ENCODE results near the gene RAB43. TPM values are rescaled to one million over a fixed set of nuclear protein-coding genes. Genes with fewer than 3 reads are reported as not detected.
A peak's percentile ranks its signal among the peaks of the same experiment; 100 is the strongest.
"Not testable (repeated sequence)": the region's sequence is repeated elsewhere in the genome, so short reads cannot be mapped to it uniquely, and the experiment has no call there.

The RAB43 gene
- total RNA-seq, 1 donor from 2014 or later: 5.1 TPM

GRCh38 chr3:129067719-129068118, 53.9 kb downstream of the RAB43 start:
- ATAC-seq (ENCODE audit: poor library complexity); intact Hi-C loops (cut with DNase I); DNase-seq: not testable (repeated sequence)

- no peak for DNase-seq
- intact Hi-C loops (cut with DNase I): no loop called here
- no peak for ATAC-seq (ENCODE audit: poor library complexity)
These were observed 55.9 kb downstream of the RAB43 start for GRCh38 chr3:129065720-129066073.

DNA sequence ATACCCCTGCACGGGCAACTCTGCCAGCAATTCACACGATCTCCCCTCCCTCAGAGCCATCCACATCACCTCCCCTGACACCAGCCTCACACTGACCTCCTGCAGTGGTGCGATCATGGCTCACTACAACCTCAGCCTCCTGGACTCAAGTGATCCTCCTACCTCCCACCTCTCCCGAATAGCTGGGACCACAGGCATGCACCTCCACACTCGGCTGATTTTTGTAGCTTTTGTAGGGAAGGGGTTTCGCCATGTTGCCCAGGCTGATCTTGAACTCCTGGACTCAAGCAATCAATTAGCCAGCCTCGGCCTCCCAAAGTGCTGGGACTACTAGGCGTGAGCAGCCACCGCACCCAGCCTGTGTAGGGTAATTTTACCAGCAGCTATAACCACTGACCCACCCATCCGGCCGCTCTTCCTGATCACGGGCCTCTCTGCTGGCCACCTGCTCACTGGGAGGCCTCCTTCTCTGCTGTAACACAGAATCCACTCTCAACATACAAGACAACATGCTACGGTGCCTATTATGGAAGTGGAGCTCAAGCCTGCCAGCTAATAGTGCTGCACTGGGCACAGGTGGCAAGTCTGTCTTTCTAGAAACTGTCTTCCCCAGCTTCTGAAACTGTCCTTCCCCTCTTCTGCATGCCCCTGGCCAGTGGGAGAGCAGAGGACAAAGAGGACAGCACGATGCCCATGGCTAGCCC, 56.4 kb downstream of the RAB43 start:
- ATAC-seq (ENCODE audit: poor library complexity) (no peak), DNase-seq (no peak)
- intact Hi-C loops (cut with DNase I): no loop called here

DNA sequence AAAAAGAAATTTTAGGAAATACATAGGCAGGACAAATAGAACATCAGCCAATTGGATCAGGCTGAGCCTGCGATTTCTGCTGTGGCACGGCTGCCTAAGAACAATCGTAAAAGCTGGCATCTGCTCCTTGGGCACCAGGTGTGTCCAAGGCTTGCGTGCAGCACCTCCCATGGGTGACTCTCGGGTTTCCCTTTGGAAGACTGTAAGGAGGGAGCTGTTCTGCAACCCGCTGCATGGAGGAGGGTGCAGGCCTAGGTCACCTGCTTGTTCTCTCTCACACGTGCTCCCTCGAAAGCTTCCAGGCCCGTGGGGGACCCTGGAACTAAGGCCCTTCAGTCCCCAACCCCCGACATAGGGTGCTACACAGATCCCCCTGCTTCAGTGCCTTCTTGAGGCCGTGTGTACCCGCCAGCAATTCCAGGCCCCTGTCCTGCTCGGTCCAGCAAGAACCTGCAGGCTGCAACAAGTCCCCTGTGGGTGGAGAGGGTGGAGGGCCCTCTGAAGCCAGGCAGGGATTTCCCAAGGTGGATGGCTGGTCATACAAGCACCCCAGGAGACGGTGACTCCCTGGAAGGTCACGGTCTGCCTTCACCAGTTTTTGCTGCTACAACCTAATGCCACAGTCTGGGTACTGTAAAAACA, 57.6 kb downstream of the RAB43 start:
- DNase-seq: no peak
- no peak for ATAC-seq (ENCODE audit: poor library complexity)
- intact Hi-C loops (cut with DNase I): no loop called here

- no peak for DNase-seq
- intact Hi-C loops (cut with DNase I): no loop called here
- no peak for ATAC-seq (ENCODE audit: poor library complexity)
These were observed 58.4 kb downstream of the RAB43 start for GRCh38 chr3:129063091-129063640.

GRCh38 chr3:129061888-129062834, 59.4 kb downstream of the RAB43 start:
- intact Hi-C loops (cut with DNase I): no loop called here
- ATAC-seq (ENCODE audit: poor library complexity) (no peak), DNase-seq (no peak)

- intact Hi-C loops (cut with DNase I): no loop called here
- DNase-seq (no peak), ATAC-seq (ENCODE audit: poor library complexity) (no peak)
These were observed 60.3 kb downstream of the RAB43 start for GRCh38 chr3:129061023-129061887.

DNA sequence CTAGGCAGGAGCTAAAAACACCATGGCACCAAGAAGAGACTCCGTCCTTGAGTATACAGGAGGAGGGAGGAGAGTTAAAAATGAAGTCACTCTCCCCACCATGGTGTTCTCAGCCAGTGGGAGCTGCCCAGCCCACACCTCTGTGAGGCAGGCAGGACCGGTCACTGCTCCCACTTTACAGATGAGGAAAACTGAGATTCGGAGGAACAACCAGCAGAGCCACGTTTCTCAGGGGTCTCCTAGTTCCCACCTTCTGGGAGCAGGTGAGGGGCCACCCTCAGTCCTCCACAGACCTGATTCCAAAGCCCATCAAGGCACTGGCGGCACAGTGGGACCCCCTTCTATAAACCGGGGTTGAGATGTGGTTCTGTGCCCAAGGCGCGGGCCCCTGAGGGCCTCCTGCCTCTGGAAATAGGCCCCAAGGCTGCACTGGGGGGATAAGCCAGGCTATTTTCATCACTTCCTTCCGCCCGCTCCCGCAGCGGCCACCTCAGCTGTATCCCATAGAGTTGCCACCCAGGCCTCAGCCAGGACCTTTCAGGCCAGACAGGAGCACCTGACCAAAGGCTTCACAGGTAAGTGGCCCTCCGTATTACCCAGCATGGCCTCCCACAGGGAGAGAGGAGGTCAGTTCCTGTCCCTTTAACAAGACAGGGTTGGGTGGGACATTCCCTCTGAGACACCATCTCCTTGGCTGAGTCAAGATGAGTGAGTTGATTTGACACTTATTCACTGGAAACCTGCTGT, 61.2 kb downstream of the RAB43 start, which contains the start of gene GP9:
Gene GP9 (plus strand): TSS at position 504 of the 747 bp plus-strand sequence. CDS start 961 bp downstream, outside the sequence.
- ATAC-seq (ENCODE audit: poor library complexity) (no peak), DNase-seq (no peak)
- intact Hi-C loops (cut with DNase I): no loop called here

DNA sequence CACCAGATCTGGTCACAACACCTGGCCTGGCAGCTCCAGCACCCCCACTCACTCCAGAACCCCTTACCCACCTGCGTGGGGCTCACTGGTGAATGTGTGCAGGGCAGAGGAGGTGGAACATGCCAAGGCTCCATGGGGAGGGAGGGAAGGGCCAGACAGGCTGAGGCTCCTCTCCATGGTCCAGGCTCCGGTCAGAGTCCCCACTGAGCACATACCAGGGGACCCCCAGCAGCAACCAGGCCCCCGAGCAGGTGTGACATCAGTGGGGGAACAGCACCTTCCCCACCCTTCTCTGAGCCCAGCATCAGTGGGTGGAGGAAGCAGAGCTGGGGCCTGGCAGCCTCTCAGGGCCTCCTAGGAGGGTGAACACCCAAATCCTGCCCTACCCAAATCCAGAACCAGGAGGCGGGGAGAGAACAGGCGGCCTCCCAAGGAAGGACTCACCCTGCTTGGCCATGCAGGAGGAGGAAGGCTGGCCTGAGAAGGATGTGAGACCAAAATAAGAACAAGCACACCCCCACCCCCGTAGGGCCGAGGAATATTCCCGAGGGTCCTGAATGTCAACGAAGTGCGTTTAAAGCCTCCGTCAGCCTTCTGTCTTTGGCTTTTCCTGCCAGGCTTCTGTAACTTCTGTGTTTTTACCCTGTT, 62.2 kb downstream of the RAB43 start:
- intact Hi-C loops (cut with DNase I): no loop called here

GRCh38 chr3:129058441-129059200, 63.0 kb downstream of the RAB43 start:
- ATAC-seq (ENCODE audit: poor library complexity) (peak; percentile 20), DNase-seq (no peak)
- intact Hi-C loops (cut with DNase I): no loop called here

More for the DNA sequence above, 62.2 kb downstream of the RAB43 start:
- no peak for DNase-seq
- ATAC-seq (ENCODE audit: poor library complexity): no peak

GRCh38 chr3:129057249-129057648, 64.4 kb downstream of the RAB43 start:
- DNase-seq (no peak), ATAC-seq (ENCODE audit: poor library complexity) (no peak)
- intact Hi-C loops (cut with DNase I): no loop called here

DNA sequence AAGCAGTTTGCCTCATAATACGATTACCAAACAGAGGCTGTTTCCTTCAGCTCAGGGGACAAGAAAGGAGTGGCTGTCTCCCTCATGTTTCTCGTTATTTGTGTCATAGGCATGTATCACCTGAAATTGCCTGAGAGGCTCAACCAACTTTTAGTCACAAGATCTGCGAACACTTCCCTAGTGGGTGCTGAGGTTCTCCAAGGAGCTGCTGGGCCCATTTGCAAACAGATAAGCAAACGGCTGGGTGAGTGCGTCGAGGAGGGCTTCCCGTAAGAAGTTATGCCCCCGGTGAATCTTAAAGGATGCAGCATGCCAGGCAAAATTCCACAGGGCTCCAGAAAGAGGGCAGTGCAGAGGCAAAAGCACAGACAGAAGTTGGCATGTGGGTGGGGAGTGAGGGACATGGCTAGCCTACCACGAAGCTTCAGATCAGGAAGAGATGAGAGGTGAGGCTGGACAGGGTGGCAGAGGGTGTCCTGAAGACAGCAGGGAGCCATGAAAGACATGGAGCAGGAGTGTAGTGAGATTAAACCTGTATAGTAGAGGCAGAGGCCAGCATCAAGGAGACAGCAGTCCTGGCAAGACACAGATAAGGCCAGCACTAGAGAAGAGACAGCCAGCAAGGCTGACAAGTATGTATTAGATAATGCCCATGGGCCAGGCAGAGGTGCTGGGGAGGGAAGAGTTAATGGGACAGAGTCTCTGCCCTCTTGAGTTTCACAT, 65.0 kb downstream of the RAB43 start:
- ATAC-seq (ENCODE audit: poor library complexity): no peak
- intact Hi-C loops (cut with DNase I): no loop called here
- DNase-seq: no peak

DNA sequence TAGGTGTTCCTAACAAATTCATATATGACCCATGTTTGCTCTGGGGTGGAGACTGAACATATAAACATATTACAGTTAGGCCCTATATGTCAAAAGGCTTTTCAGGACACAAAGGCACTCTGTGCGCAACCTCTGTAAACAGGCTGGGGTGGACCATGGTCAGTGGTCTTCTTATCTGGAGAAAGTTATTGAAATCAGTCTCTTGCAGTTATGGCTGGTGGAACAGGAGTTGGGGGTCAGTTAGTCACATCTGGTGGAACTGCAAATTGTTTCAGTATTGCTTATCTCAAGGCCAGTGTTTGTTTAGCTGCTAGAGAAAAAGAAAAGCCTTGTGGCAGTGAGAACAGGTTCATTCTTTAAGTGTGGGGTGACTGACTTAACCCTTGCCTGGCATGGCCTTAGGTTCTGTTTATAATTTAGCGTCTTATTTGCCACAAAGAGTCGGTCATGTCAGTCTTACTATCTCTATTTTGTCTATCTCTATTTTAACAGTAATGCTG, 66.9 kb downstream of the RAB43 start:
- no peak for DNase-seq
- intact Hi-C loops (cut with DNase I): no loop called here
- ATAC-seq (ENCODE audit: poor library complexity): no peak

DNA sequence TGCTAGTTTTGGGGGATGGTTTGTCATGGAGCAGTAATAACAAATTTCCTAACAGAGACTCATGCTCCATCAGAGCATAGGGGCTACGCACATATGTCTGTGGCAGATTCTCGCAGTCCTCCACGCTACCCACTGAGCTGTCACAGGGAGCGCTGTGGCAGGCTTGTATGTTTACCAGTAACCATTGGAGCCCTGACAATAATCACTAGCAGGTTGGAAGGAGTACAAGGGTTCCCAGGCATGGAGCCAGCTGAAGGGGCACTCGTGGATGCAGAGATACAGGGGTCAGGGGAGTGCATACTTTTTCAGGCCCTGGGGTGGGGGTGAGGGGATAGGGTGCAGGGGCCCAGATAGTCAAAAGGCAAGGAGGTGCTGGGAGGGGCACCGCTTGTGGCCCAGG, 68.9 kb downstream of the RAB43 start:
- peak; percentile 87 for ATAC-seq (ENCODE audit: poor library complexity)
- intact Hi-C loops (cut with DNase I): no loop called here
- DNase-seq: peak; percentile 83

- DNase-seq: peak; percentile 76
- ATAC-seq (ENCODE audit: poor library complexity): peak; percentile 51
- intact Hi-C loops (cut with DNase I): no loop called here
These were observed 69.7 kb downstream of the RAB43 start for GRCh38 chr3:129051871-129052340.

Data from Right ventricle myocardium superior (tissue), 1 donor.